GM20000 (cell line): Measurements from ENCODE around the gene SLFN11.
A peak's percentile ranks its signal among the peaks of the same experiment; 100 is the strongest.

Experiments
- DNase-seq: peaks from one replicate; pipeline ENCODE4 v3.0.0; 2012; ENCODE audit warnings: low spot score
- TF ChIP-seq, protein P1 (sequence below): IDR thresholded peaks from 2 replicates; pipeline ENCODE4 v1.5.1; 2012; ENCODE audit warnings: mild to moderate bottlenecking, control low read depth; ENCODE audit errors: extremely low read depth, missing control alignments

Gene SLFN11

DNA sequence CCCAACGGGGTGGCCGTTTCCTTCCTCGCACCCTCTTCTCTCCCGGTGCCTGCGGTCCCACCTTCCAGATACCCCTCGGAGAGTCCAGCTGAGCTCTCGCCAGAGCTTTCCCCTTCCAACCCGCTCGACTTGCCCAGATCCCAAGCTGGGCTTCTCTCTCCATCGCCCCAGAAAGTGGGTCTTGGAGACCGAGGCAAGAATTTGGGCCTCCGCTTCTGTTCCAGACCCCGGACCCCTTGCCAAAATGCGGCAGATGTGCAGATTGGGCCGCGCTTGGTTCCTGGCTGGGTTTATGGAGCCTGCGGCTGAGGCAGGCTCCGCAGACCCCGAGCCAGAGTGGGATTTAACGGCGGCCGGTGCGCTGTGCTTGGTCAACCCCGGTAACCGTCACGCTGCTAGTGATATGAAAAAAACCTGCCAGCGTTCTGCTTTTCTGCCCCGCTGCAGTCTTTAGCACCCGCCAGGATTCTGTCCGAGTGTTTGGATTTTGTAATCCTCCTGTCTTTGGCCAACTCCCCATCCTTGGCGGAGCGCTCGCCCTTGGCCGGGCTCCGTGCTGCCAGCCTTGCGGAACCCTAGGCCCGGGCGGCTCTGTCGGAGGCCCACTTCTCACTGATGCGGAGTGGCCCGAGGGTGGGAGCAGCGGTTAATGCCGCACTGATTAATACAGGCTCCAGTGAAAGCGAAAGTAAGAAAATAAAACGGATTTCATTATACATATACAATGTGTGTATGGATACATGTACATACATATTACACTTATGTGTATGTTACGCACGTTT lies 754 bp upstream of the SLFN11 start:
- TF ChIP-seq, protein P1, sequence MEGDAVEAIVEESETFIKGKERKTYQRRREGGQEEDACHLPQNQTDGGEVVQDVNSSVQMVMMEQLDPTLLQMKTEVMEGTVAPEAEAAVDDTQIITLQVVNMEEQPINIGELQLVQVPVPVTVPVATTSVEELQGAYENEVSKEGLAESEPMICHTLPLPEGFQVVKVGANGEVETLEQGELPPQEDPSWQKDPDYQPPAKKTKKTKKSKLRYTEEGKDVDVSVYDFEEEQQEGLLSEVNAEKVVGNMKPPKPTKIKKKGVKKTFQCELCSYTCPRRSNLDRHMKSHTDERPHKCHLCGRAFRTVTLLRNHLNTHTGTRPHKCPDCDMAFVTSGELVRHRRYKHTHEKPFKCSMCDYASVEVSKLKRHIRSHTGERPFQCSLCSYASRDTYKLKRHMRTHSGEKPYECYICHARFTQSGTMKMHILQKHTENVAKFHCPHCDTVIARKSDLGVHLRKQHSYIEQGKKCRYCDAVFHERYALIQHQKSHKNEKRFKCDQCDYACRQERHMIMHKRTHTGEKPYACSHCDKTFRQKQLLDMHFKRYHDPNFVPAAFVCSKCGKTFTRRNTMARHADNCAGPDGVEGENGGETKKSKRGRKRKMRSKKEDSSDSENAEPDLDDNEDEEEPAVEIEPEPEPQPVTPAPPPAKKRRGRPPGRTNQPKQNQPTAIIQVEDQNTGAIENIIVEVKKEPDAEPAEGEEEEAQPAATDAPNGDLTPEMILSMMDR = no peak
- peak; percentile 25 for DNase-seq

DNA sequence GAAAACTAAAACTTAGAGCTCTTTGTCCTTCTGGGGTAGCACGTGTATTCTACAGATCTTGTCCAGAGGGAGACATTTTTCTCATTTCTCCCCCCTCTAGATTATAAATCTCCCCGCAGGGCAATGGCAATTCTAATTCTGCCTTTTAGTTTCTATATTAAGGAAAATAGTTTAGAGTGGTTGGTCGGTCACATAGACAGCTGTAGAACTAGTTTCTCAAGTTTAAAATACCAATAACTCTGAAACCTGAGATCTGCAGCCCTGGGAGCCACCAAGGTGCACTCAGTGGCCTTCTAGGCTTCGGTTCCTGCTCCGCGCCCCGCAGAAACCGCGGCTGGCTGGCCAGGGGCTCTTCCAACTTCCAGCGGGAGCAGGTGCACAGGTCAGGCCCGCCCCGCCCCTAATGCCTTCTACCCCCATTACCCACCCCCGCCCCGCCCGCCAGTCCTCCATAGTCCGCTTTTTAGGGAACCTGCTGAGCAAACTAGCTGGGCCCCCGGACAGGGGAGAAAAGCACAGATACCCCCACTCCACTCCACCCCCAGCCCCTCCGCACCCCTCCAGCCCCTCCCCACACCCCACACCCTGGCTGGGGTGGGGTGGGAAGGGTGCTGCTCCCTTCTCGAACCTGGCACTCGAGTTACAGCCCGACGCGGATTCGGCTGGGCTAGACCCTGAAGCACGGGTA lies 431 bp downstream of the SLFN11 start:
- TF ChIP-seq, protein P1 = no peak
- DNase-seq = peak; percentile 26

DNA sequence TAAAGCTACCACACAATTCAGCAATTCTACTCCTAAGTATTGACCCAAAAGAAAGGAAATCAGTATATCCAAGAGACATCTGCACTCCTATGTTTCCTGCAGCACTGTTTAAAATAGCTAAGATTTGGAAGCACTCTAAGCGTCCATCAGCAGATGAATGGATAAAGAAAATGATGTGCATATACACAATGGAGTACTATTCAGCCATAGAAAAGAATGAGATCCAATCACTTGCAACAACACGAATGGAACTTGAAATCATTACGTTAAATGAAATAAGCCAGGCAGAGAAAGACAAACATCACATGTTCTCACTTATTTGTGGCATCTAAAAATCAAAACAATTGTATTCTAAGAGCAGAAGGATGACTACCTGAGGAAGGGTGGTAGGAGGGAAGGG lies 1.5 kb downstream of the SLFN11 start:
- DNase-seq = no peak
- TF ChIP-seq, protein P1 = no peak

DNA sequence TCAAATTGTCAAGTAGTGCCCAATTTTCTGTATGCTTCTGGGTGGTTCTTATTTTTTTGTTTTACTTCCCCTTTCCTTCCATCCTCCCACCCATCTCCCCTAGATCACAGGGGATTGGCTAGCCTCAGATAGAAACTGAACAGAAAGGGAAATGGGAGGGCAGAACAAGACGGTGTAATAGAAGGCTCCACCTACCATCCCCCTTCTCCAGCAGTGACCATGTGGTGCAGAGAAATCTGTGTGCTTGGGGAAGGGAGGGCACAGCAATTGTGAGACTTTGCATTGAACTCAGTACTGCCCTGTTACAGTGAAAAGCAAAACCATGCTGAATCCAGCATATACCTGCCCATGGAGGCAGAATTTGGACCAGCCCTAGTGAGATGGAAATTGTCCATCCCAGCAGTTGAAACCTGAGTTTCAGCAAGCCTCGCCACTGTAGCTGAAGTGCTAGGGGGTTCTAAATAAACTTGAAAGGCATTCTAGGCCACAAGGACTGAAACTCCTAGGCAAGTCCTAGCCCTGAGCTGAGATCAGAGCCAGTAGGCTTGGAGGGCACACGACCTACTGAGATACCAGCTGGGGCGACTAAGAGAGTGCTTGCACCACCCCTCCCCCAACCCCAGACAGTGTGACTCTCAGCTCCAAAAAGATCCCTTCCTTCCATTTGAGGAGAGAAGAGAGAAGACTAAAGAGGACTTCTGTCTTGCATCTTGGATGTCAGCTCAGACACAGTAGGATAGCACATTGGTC lies 5.2 kb downstream of the SLFN11 start:
- TF ChIP-seq, protein P1 = no peak

DNA sequence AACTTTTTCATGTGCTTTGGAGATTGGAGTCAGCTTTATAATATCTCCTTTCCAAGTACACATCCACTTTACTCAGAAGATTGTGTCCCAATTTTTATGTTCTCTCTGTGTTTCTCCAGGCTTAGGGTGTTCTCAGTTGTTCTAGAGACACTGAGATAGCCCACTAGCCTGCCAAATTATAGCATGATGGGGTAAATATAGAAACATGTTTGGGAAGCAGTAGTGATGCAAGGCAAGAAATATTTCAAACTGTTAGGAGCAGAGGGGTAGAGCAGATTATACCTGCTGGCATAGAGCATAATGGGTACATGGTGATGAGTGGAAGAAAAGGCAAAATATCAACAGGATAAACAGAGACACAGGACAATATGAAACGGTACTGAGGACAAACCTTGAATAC lies 12.4 kb downstream of the SLFN11 start:
- DNase-seq = no peak
- TF ChIP-seq, protein P1 = no peak

More for the DNA sequence above, 5.2 kb downstream of the SLFN11 start:
- DNase-seq = peak; percentile 82

DNA sequence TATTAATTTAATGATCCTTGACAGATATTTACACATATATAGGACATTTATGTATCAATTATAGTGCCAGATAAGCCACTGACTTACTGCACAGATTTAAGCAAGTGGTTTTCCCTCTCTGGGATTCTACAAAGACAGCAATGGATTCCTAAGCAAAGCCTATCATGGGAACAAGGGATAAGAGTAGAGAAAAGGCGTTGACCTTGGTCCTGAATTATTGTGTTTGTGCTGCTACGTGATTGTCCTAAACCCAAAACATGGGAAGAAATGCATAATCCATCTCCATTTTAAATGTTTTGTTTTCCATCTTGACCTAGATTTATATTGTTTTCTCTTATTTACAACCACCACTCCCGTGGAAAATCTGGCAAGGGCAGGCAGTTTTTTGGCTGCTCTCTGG lies 14.0 kb downstream of the SLFN11 start:
- no peak for DNase-seq
- TF ChIP-seq, protein P1 = no peak

DNA sequence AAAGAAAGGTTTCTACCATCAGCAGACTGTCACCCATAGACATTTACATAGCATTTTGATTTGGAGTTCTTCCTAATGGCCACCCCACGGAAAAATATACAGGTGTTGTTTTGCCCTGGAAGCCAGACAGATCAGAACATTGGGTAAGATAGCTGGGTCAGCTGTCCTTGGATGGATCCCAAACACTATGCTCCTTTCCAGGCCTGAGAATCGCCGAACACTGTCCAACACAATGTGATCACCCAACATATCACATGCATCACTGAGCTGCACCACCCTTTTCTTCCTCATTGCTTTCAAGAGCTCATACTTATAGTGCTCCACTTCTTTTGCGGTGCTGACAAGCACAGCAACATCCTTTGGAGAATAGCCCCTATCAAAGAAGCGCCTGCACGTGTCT lies 21.1 kb downstream of the SLFN11 start:
- no peak for DNase-seq
- TF ChIP-seq, protein P1 = no peak
